Measurements from ENCODE around the gene GP1BB.

The GP1BB gene

DNA sequence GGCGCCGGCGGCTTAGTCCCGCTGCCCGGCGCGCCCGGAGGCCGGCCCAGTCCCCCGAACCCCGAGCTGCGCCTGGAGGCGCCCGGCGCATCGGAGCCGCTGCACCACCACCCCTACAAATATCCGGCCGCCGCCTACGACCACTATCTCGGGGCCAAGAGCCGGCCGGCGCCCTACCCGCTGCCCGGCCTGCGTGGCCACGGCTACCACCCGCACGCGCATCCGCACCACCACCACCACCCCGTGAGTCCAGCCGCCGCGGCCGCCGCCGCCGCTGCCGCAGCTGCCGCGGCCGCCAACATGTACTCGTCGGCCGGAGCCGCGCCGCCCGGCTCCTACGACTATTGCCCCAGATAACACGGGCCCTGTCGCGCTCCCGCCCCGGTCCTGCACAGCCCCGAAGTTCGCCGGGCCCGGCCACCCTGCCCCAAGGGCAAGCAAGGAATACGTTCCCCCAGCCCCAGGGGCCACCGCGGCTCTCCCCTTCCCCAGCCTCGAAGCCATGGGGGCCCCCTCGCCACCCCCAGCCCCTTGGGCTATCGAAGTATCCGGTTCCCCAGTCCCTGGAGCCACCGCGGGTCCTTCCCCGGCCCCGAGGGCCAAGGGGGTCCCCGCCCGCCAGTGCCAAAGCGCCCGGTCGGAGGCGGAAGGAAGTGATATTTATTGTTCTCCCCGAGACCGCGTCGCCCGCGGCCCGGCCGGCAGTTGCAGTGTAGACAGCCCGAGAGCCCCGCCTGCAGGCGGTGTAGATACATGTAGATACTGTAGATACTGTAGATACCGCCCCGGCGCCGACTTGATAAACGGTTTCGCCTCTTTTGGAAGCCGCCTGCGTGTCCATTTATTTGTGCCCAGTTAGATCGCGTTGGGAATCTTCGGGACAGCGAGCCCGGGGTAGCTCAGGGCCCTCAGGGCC lies 43.4 kb downstream of the GP1BB start:
- no peak for DNase-seq (ENCODE audit: low read depth, low spot score)

DNA sequence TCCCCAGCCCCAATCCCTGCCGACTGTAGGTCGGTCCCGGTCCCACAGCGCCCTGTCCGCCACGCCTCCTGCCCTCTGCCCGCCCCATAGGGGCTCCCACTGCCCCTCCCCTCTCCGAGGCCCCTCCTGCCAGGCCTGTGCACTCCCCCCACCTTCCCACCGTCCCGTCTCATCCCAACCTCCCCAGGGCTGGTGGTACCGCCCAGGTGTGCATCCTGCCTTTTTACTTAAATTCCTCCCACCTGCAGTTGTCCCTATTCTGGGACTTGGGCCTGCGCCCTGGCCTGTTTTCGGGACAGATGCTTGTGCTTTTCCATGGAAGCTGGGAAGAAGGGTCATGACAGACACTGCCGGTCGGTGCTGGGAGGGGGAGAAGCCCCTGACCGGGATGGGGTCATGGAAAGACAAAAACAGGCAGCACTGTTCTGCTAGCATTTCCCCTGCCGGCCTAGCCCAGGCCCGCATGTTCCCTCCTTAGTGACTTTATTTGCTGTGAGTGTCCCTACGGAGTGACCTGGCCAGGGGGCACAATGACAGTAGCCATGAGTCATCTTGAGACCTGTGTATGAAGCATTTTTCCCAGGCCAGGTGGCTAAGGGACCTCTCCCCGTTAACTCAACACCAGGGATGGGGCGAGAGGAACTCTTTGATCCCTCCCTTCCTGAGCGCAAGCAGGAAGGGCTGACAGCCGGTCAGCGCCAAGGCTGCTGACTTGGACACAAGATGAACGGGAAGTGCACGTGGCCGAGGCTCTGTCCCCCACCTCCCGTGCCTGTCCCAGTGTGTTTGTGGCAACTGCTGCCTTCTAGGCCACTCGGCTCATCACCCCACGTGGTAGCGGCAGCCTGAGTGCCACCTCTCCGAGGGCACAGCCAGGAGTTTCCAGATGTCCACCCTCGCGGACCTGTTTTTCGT lies 44.3 kb downstream of the GP1BB start:
- DNase-seq (ENCODE audit: low read depth, low spot score), result no peak

DNA sequence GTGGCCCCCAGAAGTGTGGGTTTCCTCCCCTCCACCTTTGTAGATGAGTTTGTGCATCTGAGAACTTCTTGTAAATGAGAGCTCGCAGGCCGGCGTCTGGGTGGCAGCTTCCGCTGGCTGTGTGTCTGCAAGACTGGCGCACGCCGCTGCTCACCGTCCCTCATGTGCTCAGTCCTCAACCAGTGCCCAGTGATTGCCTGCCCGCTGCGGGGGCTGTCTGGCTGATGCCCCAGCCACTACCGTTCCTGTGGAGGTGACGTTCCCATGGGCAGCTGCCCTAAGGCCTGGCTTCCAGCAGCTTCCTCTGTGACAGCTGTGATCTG lies 46.0 kb downstream of the GP1BB start:
- no peak for DNase-seq (ENCODE audit: low read depth, low spot score)

DNA sequence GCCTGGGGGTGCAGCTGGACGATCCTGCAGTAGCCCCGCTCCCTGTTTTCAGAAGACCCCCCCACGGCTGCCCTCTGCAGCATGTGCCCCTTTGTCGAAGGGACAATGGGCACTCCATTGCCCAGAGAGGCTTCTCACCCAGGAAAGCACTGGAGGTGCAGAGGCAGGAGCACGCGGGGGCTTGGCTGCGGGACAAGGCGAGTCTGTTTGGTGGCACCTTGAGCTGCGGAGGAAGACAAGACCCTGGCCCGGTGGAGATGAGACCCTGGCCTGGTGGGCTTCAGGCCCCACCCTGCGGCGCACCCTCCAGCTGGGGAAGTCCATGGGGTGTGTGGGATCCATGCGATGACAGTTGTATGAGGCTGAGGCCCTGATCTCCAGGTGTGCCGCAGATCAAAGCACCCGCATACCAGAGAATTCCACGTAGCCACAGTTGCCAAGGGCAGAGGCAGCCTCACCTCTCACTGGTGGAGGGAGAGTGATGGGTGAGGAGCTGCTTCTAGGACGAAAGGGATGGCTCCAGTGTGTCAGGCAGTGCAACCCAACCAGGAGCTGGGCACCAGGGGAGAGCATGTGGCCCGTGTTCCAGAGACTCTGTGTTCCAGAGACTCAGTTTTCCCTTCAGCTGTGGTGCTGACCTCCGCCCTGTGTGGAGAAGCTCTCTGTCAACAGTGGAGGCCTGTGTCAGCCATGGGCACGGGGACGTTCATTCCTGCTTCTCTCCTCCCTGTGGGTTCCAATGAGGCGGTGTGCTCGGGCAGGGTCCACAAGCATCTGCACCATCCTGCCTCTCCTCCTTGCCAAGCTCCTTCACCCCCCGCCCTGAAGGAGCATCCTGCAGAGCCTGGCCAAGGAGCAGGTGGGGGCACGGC lies 47.2 kb downstream of the GP1BB start:
- DNase-seq (ENCODE audit: low read depth, low spot score), result no peak

DNA sequence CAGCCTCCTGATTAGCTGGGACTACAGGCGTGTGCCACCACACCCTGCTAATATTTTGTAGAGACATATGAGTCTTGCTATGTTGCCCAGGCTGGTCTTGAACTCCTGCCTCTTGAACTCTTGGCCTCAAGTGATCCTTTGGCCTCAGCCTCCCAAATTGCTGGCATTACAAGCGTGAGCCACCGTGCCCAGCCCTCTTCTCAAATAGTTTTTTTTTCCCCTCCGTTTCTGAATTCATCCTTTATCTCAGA lies 49.0 kb downstream of the GP1BB start:
- DNase-seq (ENCODE audit: low read depth, low spot score), result no peak

DNA sequence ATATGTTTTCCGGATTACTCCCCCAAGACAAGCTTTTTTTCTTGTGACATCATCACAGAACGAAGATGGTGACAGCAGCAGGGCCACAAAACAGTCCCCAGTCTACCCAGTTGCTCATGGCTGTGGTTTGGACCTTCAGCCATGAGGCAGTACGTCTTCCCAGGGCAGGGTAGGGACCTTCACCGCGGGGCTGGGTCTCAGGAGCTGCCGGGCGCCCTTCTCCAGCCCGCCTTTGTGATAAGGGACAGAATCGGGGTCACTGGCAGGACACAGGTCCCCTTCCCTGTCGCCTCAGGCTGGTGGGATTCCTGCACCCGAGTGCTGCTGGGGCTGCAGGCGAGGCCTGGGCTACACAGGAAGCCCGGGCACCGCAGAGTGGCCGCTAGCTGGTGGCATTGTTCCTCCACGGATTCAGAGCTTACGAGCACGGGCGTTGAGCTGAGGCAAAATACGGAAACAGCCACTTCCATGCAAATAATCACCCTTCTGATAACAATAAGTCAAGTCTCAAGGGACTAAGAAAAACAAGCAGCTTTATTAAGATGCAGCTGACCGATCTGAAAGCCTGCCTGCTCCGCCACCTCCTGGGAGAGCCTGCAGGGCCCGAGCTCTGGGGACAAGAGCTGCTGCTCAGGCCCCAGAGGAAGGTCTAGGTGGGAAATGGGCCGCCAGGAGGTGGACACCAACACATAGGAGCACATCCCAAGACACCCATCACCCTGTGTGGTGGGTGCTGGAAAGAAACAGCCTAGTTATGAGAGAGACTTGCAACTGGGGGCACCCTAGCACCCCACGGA lies 49.5 kb downstream of the GP1BB start:
- DNase-seq (ENCODE audit: low read depth, low spot score), result no peak

DNA sequence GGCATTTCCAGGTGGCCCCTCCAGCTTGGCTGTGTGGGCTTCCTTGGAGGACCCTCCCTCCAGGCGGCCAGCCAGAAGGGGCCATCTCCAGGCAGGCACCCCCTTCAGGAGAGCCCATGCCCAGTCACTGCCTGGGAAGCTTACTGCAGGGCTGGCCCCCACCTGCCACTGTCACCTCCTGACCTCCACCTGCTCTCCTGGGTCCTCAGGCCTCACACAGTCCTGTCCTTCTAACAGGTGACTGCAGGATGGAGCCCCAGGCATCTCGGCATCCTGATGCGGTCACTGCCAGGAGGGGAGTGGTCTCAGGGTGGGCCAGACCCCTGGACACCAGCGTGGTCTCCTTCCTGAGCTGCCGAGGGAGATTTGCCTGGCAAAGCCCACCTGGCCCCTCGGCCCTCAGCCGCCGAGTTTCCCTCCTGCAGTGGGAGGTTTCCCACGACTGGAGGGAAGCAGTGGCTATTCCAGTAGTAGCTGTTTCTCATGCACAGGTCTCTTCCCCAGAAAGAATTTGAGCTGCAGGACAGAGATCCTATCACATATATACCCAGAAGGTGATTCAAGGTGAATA lies 50.2 kb downstream of the GP1BB start:
- no peak for DNase-seq (ENCODE audit: low read depth, low spot score)
